ENCODE results near the gene CD82.
"Not testable (repeated sequence)": the region's sequence is repeated elsewhere in the genome, so short reads cannot be mapped to it uniquely, and the experiment has no call there.

The CD82 gene

DNA sequence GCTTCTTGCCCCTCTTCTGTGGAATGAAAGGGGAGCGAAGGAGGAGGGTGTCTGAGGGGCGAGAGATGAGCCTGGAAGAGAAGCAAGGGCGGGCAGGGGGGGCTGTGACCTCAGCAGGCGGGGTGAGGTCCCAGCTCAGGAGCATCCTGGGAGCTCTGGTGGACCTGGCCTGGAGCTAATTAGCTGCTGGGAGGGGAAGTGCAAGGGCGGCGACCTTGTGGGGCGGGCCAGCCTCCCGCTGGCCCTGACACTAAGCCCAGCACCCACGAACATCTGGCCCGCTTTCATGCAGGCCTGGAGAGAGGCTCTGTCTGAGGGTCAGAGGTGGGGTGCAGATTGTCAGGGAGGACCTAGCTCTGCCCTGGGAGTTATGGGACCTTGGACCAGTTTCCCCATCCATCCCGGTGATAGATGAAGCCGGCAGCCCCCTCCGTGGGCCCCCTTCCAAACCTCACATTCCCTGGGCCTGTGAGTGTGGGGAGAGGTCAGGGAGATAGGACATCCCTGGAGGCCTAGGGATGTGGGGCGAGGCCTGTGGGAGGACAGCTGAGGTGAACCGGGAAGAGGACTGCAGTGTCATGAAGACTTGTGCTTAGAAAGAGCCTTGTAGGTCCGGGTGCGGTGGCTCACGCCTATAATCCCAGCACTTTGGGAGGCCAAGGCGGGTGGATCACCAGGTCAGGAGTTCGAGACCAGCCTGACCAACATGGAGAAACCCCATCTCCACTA, 28.5 kb upstream of the CD82 start:
- Histone ChIP-seq H3K4me1 (ENCODE audit: control insufficient read depth, low read depth, low read length) (peaks cover 12% of the 10 kb centered on the region), H3K27me3 (ENCODE audit: control insufficient read depth, insufficient read depth, low read length) (peaks cover 9% of the 10 kb centered on the region), H3K4me3 (ENCODE audit: low read length) (no peak overlapping the region), H3K27ac (ENCODE audit: low read length) (no peak overlapping the region), H3K36me3 (ENCODE audit: control insufficient read depth, low read depth, low read length) (no peaks in the 10 kb centered on the region), H3K9ac (ENCODE audit: low read length) (no peak overlapping the region), H3K9me3 (ENCODE audit: control insufficient read depth, low read depth, low read length) (no peaks in the 10 kb centered on the region)

DNA sequence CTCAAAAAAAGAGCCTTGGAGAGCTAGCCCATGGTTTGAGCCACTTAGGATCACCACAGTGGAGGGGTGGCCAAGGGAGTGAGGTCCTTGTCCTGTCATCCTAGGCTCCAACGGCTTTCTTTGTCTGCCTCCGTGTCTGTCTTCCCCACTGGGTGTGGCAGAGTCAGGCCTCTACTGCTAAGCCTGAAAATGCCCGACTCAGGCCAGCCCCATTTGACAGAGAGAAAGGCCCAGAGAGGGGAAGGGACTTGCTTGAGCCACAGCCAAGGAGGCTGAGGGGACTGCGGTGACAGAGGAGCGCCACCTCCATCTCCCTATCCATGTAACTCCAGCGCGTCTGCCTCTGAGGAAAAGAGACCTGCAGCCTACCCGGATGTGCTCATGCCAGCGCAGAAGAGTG, 27.8 kb upstream of the CD82 start:
- no peak overlapping the region for H3K9ac ChIP-seq (ENCODE audit: low read length)
- no peaks in the 10 kb centered on the region for H3K9me3 ChIP-seq (ENCODE audit: control insufficient read depth, low read depth, low read length)
- H3K4me1 ChIP-seq (ENCODE audit: control insufficient read depth, low read depth, low read length): peaks cover 12% of the 10 kb centered on the region
- no peak overlapping the region for H3K4me3 ChIP-seq (ENCODE audit: low read length)
- no peak overlapping the region for H3K27ac ChIP-seq (ENCODE audit: low read length)
- peaks cover 9% of the 10 kb centered on the region for H3K27me3 ChIP-seq (ENCODE audit: control insufficient read depth, insufficient read depth, low read length)
- no peaks in the 10 kb centered on the region for H3K36me3 ChIP-seq (ENCODE audit: control insufficient read depth, low read depth, low read length)

DNA sequence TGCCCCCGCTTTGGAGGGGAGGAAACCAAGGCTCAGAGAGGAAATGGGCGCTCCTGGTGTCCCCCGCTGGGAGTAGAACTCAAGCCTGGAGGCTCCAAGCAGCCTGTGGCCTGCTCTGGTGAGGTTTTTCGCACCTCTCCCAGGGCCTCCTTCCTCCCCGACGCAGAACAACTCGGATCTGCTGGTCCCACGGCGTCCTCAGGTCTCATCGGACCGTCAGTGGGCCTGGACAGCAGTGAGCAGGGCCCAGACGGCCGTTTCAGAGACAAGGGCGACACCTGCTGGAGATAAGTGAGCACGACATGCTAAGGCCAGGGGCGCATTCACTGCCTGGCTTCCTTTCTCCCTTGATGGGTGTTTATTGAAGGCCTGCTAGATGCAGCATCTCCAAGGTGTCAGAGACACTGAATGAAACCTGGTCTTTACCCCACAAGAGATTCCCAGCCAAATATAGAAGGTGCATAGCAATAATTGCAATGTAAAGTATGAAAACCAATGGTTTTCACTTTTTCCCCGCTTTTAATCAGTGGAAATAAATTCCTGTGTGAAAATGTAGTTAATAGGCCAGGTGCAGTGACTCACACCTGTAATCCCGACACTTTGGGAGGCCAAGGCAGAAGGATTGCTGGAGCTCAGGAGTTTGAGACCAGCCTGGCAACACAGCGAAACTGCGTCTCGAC, 26.9 kb upstream of the CD82 start:
- H3K9me3 ChIP-seq (ENCODE audit: control insufficient read depth, low read depth, low read length): no peaks in the 10 kb centered on the region
- peaks cover 9% of the 10 kb centered on the region for H3K27me3 ChIP-seq (ENCODE audit: control insufficient read depth, insufficient read depth, low read length)
- no peak overlapping the region for H3K4me3 ChIP-seq (ENCODE audit: low read length)
- no peak overlapping the region for H3K27ac ChIP-seq (ENCODE audit: low read length)
- no peaks in the 10 kb centered on the region for H3K36me3 ChIP-seq (ENCODE audit: control insufficient read depth, low read depth, low read length)
- H3K9ac ChIP-seq (ENCODE audit: low read length): no peak overlapping the region
- H3K4me1 ChIP-seq (ENCODE audit: control insufficient read depth, low read depth, low read length): peaks cover 12% of the 10 kb centered on the region

DNA sequence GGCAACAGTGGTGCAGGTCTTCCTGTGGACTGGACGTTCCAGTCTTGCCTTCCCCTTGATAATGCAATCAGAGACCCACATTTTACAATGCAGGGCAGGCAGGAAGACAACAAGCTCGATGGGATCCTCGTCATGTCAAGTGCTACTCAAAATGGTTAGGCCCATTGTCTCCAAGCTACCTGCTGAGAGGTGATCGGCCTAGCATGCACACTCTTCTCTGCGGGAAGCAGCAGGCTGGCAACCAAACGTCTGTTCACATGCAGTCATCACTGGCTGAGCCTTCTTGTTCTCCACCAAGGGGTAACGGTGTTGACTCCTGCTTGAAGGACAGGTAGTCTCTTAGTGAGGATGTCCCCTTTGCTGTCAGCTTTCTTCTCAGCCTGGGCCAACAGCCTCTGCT, 25.5 kb upstream of the CD82 start:
- Histone ChIP-seq H3K27ac (ENCODE audit: low read length) (no peak overlapping the region), H3K4me3 (ENCODE audit: low read length) (no peak overlapping the region), H3K27me3 (ENCODE audit: control insufficient read depth, insufficient read depth, low read length) (peaks cover 9% of the 10 kb centered on the region), H3K9me3 (ENCODE audit: control insufficient read depth, low read depth, low read length) (no peaks in the 10 kb centered on the region), H3K4me1 (ENCODE audit: control insufficient read depth, low read depth, low read length) (peaks cover 12% of the 10 kb centered on the region), H3K36me3 (ENCODE audit: control insufficient read depth, low read depth, low read length) (no peaks in the 10 kb centered on the region), H3K9ac (ENCODE audit: low read length) (no peak overlapping the region)

DNA sequence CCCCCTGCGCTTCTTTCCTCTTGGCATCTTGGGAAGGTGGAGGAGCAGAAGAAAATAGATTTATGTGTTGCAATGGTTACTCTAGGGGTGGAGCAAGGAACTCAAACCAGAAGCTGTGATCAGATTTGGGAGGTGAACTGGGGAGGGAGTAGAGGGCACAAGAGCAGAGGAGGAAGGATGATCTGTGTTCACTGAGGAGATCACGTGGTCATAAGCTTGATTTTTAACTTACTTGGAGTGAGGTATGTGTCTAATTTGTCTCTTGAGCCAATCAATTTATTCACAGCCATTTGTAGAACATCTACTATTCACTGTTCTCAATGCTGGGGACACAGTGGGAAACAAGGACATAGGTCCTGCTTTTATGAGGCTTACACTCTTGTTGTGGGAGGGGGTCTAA, 24.8 kb upstream of the CD82 start:
- H3K9me3 ChIP-seq (ENCODE audit: control insufficient read depth, low read depth, low read length): no peaks in the 10 kb centered on the region
- peaks cover 12% of the 10 kb centered on the region for H3K4me1 ChIP-seq (ENCODE audit: control insufficient read depth, low read depth, low read length)
- no peak overlapping the region for H3K9ac ChIP-seq (ENCODE audit: low read length)
- H3K27ac ChIP-seq (ENCODE audit: low read length): no peak overlapping the region
- peaks cover 9% of the 10 kb centered on the region for H3K27me3 ChIP-seq (ENCODE audit: control insufficient read depth, insufficient read depth, low read length)
- H3K36me3 ChIP-seq (ENCODE audit: control insufficient read depth, low read depth, low read length): no peaks in the 10 kb centered on the region
- H3K4me3 ChIP-seq (ENCODE audit: low read length): no peak overlapping the region

DNA sequence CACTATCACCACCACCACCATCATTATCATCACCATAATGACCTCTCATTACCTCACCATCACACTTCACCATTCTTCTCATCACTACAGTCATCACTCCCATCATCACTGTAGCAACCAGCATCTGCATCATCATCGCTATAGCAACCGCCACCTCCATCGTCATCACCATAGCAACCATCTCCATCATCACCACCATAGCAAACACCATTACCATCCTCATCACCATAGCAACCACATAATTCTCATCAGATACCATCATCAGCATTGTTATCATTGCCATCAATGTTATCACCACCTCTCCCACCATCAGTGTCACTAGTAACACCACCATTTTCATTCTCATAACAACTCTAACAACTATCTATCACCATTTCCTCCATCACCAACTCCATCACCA, 23.1 kb upstream of the CD82 start:
- Histone ChIP-seq H3K27me3 (ENCODE audit: control insufficient read depth, insufficient read depth, low read length) (peaks cover 9% of the 10 kb centered on the region), H3K36me3 (ENCODE audit: control insufficient read depth, low read depth, low read length) (no peaks in the 10 kb centered on the region)

GRCh38 chr11:44546984-44547383, 18.5 kb upstream of the CD82 start:
- not testable (repeated sequence) for H3K9ac ChIP-seq (ENCODE audit: low read length); H3K27me3 ChIP-seq (ENCODE audit: control insufficient read depth, insufficient read depth, low read length); H3K27ac ChIP-seq (ENCODE audit: low read length); H3K4me1 ChIP-seq (ENCODE audit: control insufficient read depth, low read depth, low read length); H3K4me3 ChIP-seq (ENCODE audit: low read length); H3K9me3 ChIP-seq (ENCODE audit: control insufficient read depth, low read depth, low read length); H3K36me3 ChIP-seq (ENCODE audit: control insufficient read depth, low read depth, low read length)

More for the DNA sequence above, 23.1 kb upstream of the CD82 start:
- Histone ChIP-seq H3K4me3 (ENCODE audit: low read length) (no peak overlapping the region), H3K9me3 (ENCODE audit: control insufficient read depth, low read depth, low read length) (no peaks in the 10 kb centered on the region), H3K27ac (ENCODE audit: low read length) (no peak overlapping the region), H3K4me1 (ENCODE audit: control insufficient read depth, low read depth, low read length) (peaks cover 12% of the 10 kb centered on the region), H3K9ac (ENCODE audit: low read length) (no peak overlapping the region)

GRCh38 chr11:44547534-44547933, 17.9 kb upstream of the CD82 start:
- H3K4me3 ChIP-seq (ENCODE audit: low read length); H3K36me3 ChIP-seq (ENCODE audit: control insufficient read depth, low read depth, low read length); H3K9me3 ChIP-seq (ENCODE audit: control insufficient read depth, low read depth, low read length); H3K4me1 ChIP-seq (ENCODE audit: control insufficient read depth, low read depth, low read length); H3K27me3 ChIP-seq (ENCODE audit: control insufficient read depth, insufficient read depth, low read length); H3K9ac ChIP-seq (ENCODE audit: low read length); H3K27ac ChIP-seq (ENCODE audit: low read length): not testable (repeated sequence)

GRCh38 chr11:44548032-44548695, 17.3 kb upstream of the CD82 start:
- H3K36me3 ChIP-seq (ENCODE audit: control insufficient read depth, low read depth, low read length): no peaks in the 10 kb centered on the region
- H3K27me3 ChIP-seq (ENCODE audit: control insufficient read depth, insufficient read depth, low read length): no peaks in the 10 kb centered on the region
- no peaks in the 10 kb centered on the region for H3K9me3 ChIP-seq (ENCODE audit: control insufficient read depth, low read depth, low read length)
- H3K4me1 ChIP-seq (ENCODE audit: control insufficient read depth, low read depth, low read length): no peaks in the 10 kb centered on the region
- no peak overlapping the region for H3K27ac ChIP-seq (ENCODE audit: low read length)
- no peak overlapping the region for H3K9ac ChIP-seq (ENCODE audit: low read length)
- H3K4me3 ChIP-seq (ENCODE audit: low read length): no peak overlapping the region

DNA sequence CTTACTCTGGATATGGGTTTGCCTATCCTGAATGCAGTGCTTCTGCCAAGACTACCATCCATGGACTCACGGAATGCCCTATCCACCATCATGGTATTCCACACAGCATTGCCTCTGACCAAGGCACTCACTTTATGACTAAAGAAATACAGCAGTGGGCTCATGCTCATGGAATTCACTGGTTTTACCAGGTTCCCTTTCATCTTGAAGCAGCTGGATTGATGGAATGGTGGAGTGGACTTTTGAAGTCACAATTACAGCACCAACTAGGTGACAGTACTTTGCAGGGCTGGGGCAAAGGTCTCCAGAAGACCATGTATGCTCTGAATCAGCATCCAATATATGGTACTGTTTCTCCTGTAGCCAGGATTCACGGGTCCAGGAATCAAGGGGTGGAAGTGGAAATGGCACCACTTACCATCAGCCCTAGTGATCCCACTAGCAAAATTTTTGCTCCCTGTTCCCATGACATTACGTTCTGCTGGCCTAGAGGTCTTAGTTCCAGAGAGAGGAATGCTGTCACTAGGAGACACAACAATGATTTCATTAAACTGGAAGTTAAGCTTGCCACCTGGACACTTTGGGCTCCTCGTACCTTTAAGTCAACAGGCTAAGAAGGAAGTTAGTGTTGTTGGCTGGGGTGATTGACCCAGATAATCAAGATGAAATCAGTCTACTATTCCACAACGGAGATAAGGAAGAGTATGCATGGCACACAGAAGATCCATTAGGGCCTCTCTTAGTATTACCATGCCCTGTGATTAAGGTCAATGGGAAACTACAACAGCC, 16.3 kb upstream of the CD82 start:
- not testable (repeated sequence) for H3K36me3 ChIP-seq (ENCODE audit: control insufficient read depth, low read depth, low read length); H3K9ac ChIP-seq (ENCODE audit: low read length); H3K9me3 ChIP-seq (ENCODE audit: control insufficient read depth, low read depth, low read length); H3K4me3 ChIP-seq (ENCODE audit: low read length); H3K4me1 ChIP-seq (ENCODE audit: control insufficient read depth, low read depth, low read length); H3K27me3 ChIP-seq (ENCODE audit: control insufficient read depth, insufficient read depth, low read length); H3K27ac ChIP-seq (ENCODE audit: low read length)

GRCh38 chr11:44550123-44550522, 15.3 kb upstream of the CD82 start:
- Histone ChIP-seq H3K4me1 (ENCODE audit: control insufficient read depth, low read depth, low read length) (no peaks in the 10 kb centered on the region), H3K27me3 (ENCODE audit: control insufficient read depth, insufficient read depth, low read length) (no peaks in the 10 kb centered on the region), H3K27ac (ENCODE audit: low read length) (no peak overlapping the region), H3K4me3 (ENCODE audit: low read length) (no peak overlapping the region), H3K9me3 (ENCODE audit: control insufficient read depth, low read depth, low read length) (no peaks in the 10 kb centered on the region), H3K9ac (ENCODE audit: low read length) (no peak overlapping the region), H3K36me3 (ENCODE audit: control insufficient read depth, low read depth, low read length) (no peaks in the 10 kb centered on the region)
